ENCODE results near the gene PJA2.

DNA sequence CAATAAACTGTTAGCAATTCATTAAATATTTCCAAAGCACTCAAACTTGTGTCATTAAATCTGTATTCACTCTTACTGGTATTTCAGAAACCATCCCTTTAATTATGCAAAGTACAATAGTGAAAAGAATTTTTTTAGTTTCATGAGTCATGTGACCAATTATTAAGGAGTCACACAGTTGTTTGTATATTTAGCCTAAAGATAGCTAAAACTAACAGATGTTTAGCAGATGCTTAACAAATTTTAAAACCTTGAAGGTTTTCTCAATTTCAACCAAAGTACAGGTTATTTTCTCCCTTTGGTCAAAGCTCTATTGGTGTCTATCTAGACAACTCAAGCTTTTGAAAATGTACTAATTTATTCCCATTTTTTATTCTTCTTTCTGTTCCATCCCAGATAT, 44.1 kb downstream of the PJA2 start:
- TF ChIP-seq, protein P1, sequence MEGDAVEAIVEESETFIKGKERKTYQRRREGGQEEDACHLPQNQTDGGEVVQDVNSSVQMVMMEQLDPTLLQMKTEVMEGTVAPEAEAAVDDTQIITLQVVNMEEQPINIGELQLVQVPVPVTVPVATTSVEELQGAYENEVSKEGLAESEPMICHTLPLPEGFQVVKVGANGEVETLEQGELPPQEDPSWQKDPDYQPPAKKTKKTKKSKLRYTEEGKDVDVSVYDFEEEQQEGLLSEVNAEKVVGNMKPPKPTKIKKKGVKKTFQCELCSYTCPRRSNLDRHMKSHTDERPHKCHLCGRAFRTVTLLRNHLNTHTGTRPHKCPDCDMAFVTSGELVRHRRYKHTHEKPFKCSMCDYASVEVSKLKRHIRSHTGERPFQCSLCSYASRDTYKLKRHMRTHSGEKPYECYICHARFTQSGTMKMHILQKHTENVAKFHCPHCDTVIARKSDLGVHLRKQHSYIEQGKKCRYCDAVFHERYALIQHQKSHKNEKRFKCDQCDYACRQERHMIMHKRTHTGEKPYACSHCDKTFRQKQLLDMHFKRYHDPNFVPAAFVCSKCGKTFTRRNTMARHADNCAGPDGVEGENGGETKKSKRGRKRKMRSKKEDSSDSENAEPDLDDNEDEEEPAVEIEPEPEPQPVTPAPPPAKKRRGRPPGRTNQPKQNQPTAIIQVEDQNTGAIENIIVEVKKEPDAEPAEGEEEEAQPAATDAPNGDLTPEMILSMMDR (IDR thresholded peaks at IDR 0.05): no peak
- no peak for TF ChIP-seq POLR2AphosphoS5 (IDR thresholded peaks at IDR 0.05)
- TF ChIP-seq POLR2A (IDR thresholded peaks at IDR 0.05): no peak

All from suprapubic skin (tissue), 4 donors.